ENCODE measurements around the gene SPTLC1.

GRCh38 chr9:92057226-92057625 is 58.0 kb downstream of the SPTLC1 start:
- TF ChIP-seq POLR2A (IDR thresholded peaks at IDR 0.05) (no peak), CTCF (IDR thresholded peaks at IDR 0.05) (no peak)
